PC-9 (cell line): ENCODE results near the gene FNDC3B. TPM values are rescaled to one million over a fixed set of nuclear protein-coding genes. Genes with fewer than 3 reads are reported as not detected.

ENCODE experiments used
- BruUV-seq: library from RNA; stranded (reverse); fragments of 400-500 nt; replicated peaks from 2 replicates; lab custom pipeline; 2021; lab: Mats Ljungman, UMichigan
- CTCF ChIA-PET: fragments of 300-600 bp; sonication (Branson Sonifier 250); formaldehyde crosslinking; loops from one replicate; lab custom pipeline; 2022; ENCODE audit warnings: antibody characterized with exemption; lab: Charles Lee
- POLR2A ChIA-PET: fragments of 300-600 bp; sonication (Branson Sonifier 250); formaldehyde crosslinking; loops from one replicate; lab custom pipeline; 2022; ENCODE audit warnings: antibody characterized with exemption; ENCODE audit not compliant: unreplicated experiment; lab: Charles Lee
- DNase-seq, 2 experiments: peaks; one replicate each; pipeline versions ENCODE4 v3.0.0 to v3.0.0-alpha.2; 2015 to 2022; ENCODE audit warnings: mixed read lengths in 1 of 2
- H2AFZ ChIP-seq: fragments of 200-600 bp; sonication (generic); 2 replicates; pipeline ENCODE4 v1.8.1; 2017; ENCODE audit warnings: antibody characterized with exemption
- H3F3A ChIP-seq: fragments of 200-600 bp; sonication (generic); 2 replicates; pipeline ENCODE4 v1.8.1; 2017; ENCODE audit warnings: antibody characterized with exemption, mild to moderate bottlenecking, low read depth; ENCODE audit not compliant: insufficient read depth
- H3K27ac ChIP-seq: fragments of 200-600 bp; sonication (generic); 2 replicates; pipeline ENCODE4 v1.6.1; 2016; ENCODE audit warnings: mixed run types
- H3K27me3 ChIP-seq: fragments of 200-600 bp; sonication (generic); 2 replicates; pipeline ENCODE4 v1.6.1; 2016; ENCODE audit warnings: low read depth, mixed run types; ENCODE audit not compliant: insufficient read depth
- H3K36me3 ChIP-seq: fragments of 200-600 bp; sonication (generic); 2 replicates; pipeline ENCODE4 v1.6.1; 2016; ENCODE audit warnings: low read depth, mixed run types
- H3K4me1 ChIP-seq: fragments of 200-600 bp; sonication (generic); replicated peaks from 2 replicates; pipeline ENCODE4 v1.6.1; 2016; ENCODE audit warnings: mixed run types; ENCODE audit not compliant: insufficient read depth
- H3K4me2 ChIP-seq: fragments of 200-600 bp; sonication (generic); 2 replicates; pipeline ENCODE4 v1.6.1; 2017; ENCODE audit warnings: mixed run types
- H3K4me3 ChIP-seq: fragments of 200-600 bp; sonication (generic); 2 replicates; pipeline ENCODE4 v1.6.1; 2016; ENCODE audit warnings: mixed run types
- H3K79me2 ChIP-seq: fragments of 200-600 bp; sonication (generic); 2 replicates; pipeline ENCODE4 v1.6.1; 2017; ENCODE audit warnings: low read depth, mixed run types
- H3K9me2 ChIP-seq: fragments of 200-600 bp; sonication (generic); 2 replicates; pipeline ENCODE4 v1.8.1; 2017; ENCODE audit warnings: mild to moderate bottlenecking; ENCODE audit not compliant: insufficient read depth
- H3K9me3 ChIP-seq: fragments of 200-600 bp; sonication (generic); 2 replicates; pipeline ENCODE4 v1.8.1; 2016; ENCODE audit warnings: low read depth; ENCODE audit not compliant: insufficient read depth
- H4K20me1 ChIP-seq: fragments of 200-600 bp; sonication (generic); 2 replicates; pipeline ENCODE4 v1.8.1; 2017; ENCODE audit not compliant: insufficient read depth
- CTCF ChIP-seq: fragments of 200-600 bp; sonication (generic); conservative IDR thresholded peaks from 2 replicates; pipeline ENCODE4 v1.6.1; 2017; ENCODE audit warnings: mixed run types, antibody characterized with exemption, mild to moderate bottlenecking, moderate library complexity
- EZH2 ChIP-seq: fragments of 200-600 bp; sonication (generic); IDR thresholded peaks from 2 replicates; pipeline ENCODE4 v1.8.0; 2017; ENCODE audit warnings: antibody characterized with exemption, low read depth
- intact Hi-C: fragments of 100-400 bp; cut with micrococcal nuclease; formaldehyde crosslinking; loops from one replicate; pipeline ENCODE4 v1.10.0; 2022; ENCODE audit not compliant: unreplicated experiment
- total RNA-seq: library from RNA; stranded (reverse); gene quantifications from 2 replicates; pipeline ENCODE4 v1.2.3, GENCODE V29; 2021

The FNDC3B gene
- total RNA-seq, 1 experiment from 2014 or later = 106 TPM

GRCh38 chr3:172279191-172279640 lies 239.8 kb downstream of the FNDC3B start:
- Histone ChIP-seq H3K4me1 (peaks cover 33% of the 10 kb centered on the region), H3K9me2 (no peaks in the 10 kb centered on the region), H3K4me2 (no peak overlapping the region), H3K36me3 (peaks cover 76% of the 10 kb centered on the region), H3K4me3 (no peak overlapping the region), H3K9me3 (no peaks in the 10 kb centered on the region), H2AFZ (no peak overlapping the region), H3F3A (peaks cover 65% of the 10 kb centered on the region), H3K27ac (0 out of 2 replicates have a peak overlapping the region, but pooled peaks have one; percentile 20), H3K27me3 (no peaks in the 10 kb centered on the region), H4K20me1 (peaks cover 24% of the 10 kb centered on the region), H3K79me2 (peaks cover 96% of the 10 kb centered on the region)
- BruUV-seq = no TSS peak
- TF ChIP-seq CTCF (no peak), EZH2 (no peak)
- intact Hi-C loops = no loop called here
- POLR2A ChIA-PET = interaction anchor here (0.6 kb wide), 1 partner anchor 149 kb away, joined by 7 read pairs; no protein-coding TSS in a partner anchor
- no peak for DNase-seq
- CTCF ChIA-PET = no interaction called here

- Histone ChIP-seq H2AFZ (no peak overlapping the region), H3K27me3 (no peaks in the 10 kb centered on the region), H4K20me1 (peaks cover 24% of the 10 kb centered on the region), H3F3A (peaks cover 71% of the 10 kb centered on the region), H3K4me1 (peaks cover 39% of the 10 kb centered on the region), H3K79me2 (peaks cover 96% of the 10 kb centered on the region), H3K27ac (peak overlapping the region; percentile 24), H3K4me3 (no peak overlapping the region), H3K9me3 (no peaks in the 10 kb centered on the region), H3K9me2 (no peaks in the 10 kb centered on the region), H3K36me3 (peaks cover 71% of the 10 kb centered on the region), H3K4me2 (no peak overlapping the region)
- DNase-seq = no peak
- POLR2A ChIA-PET = no interaction called here
- TF ChIP-seq CTCF (no peak), EZH2 (no peak)
- intact Hi-C loops = no loop called here
- BruUV-seq = no TSS peak
- CTCF ChIA-PET = no interaction called here
Measured at GRCh38 chr3:172279974-172280373, 240.6 kb downstream of the FNDC3B start.

- H2AFZ ChIP-seq = no peak overlapping the region
- H3K27ac ChIP-seq = peak overlapping the region; percentile 24
- no TSS peak for BruUV-seq
Measured at GRCh38 chr3:172280406-172281051, 241.2 kb downstream of the FNDC3B start.

More at GRCh38 chr3:172280406-172281051, 241.2 kb downstream of the FNDC3B start:
- H3K9me3 ChIP-seq = no peaks in the 10 kb centered on the region
- TF ChIP-seq CTCF = no peak
- TF ChIP-seq EZH2 = no peak
- no peak overlapping the region for H3K4me2 ChIP-seq
- DNase-seq = peak in 1 of 2 experiments; percentile 49
- peaks cover 96% of the 10 kb centered on the region for H3K79me2 ChIP-seq
- ChIA-PET POLR2A (interaction anchor here (0.6 kb wide), 1 partner anchor 178 kb away, joined by 3 read pairs; no protein-coding TSS in a partner anchor), CTCF (interaction anchor here (0.5 kb wide), 1 partner anchor 416 kb away, joined by 3 read pairs; no protein-coding TSS in a partner anchor)
- peaks cover 45% of the 10 kb centered on the region for H3K4me1 ChIP-seq
- peaks cover 24% of the 10 kb centered on the region for H4K20me1 ChIP-seq
- intact Hi-C loops = no loop called here
- H3K4me3 ChIP-seq = no peak overlapping the region
- H3K27me3 ChIP-seq = no peaks in the 10 kb centered on the region
- no peaks in the 10 kb centered on the region for H3K9me2 ChIP-seq
- peaks cover 76% of the 10 kb centered on the region for H3F3A ChIP-seq
- H3K36me3 ChIP-seq = peaks cover 73% of the 10 kb centered on the region
